ENCODE measurements around the gene CALHM5. TPM values are rescaled to one million over a fixed set of nuclear protein-coding genes. Genes with fewer than 3 reads are reported as not detected.
A peak's percentile ranks its signal among the peaks of the same experiment; 100 is the strongest.

CALHM5 gene
- total RNA-seq, 2 experiments from 2014 or later: not detected

- Mint-ChIP-seq H3K27ac (no peak overlapping the region), H3K36me3 (ENCODE audit: low read depth) (no peaks in the 10 kb centered on the region), H3K27me3 (peaks cover 10% of the 10 kb centered on the region), H3K9me3 (no peaks in the 10 kb centered on the region), H3K4me1 (peaks cover 10% of the 10 kb centered on the region), H3K4me3 (no peak overlapping the region)
- CTCF ChIA-PET: interaction anchor here (0.7 to 1.1 kb wide), 4 partner anchors 8 to 275 kb away, joined by 3 to 4 read pairs (median 3); partner anchors contain the start of gene RWDD1
- no peak for DNase-seq
- POLR2A ChIA-PET: no interaction called here
These were observed 51.2 kb downstream of the CALHM5 start for GRCh38 chr6:116562614-116563013.

- peaks cover 11% of the 10 kb centered on the region for H3K4me1 Mint-ChIP-seq
- H3K27ac Mint-ChIP-seq: no peak overlapping the region
- peaks cover 8% of the 10 kb centered on the region for H3K27me3 Mint-ChIP-seq
- no peaks in the 10 kb centered on the region for H3K36me3 Mint-ChIP-seq (ENCODE audit: low read depth)
- DNase-seq: no peak
- H3K9me3 Mint-ChIP-seq: no peaks in the 10 kb centered on the region
- H3K4me3 Mint-ChIP-seq: no peak overlapping the region
- POLR2A ChIA-PET: no interaction called here
- CTCF ChIA-PET: interaction anchor here (0.6 to 0.7 kb wide), 2 partner anchors 66 to 445 kb away, joined by 3 to 4 read pairs; no protein-coding TSS in a partner anchor
These were observed 52.4 kb downstream of the CALHM5 start for GRCh38 chr6:116563830-116564229.

GRCh38 chr6:116564311-116564710 is 52.9 kb downstream of the CALHM5 start:
- POLR2A ChIA-PET: no interaction called here
- Mint-ChIP-seq H3K27ac (no peak overlapping the region), H3K9me3 (no peaks in the 10 kb centered on the region), H3K4me3 (no peak overlapping the region), H3K36me3 (ENCODE audit: low read depth) (no peaks in the 10 kb centered on the region), H3K27me3 (peaks cover 8% of the 10 kb centered on the region), H3K4me1 (peaks cover 16% of the 10 kb centered on the region)
- CTCF ChIA-PET: interaction anchor here (0.6 to 0.7 kb wide), 2 partner anchors 65 to 446 kb away, joined by 3 to 4 read pairs; no protein-coding TSS in a partner anchor
- DNase-seq: no peak

GRCh38 chr6:116564921-116565872 is 53.8 kb downstream of the CALHM5 start:
- DNase-seq: no peak
- Mint-ChIP-seq H3K36me3 (ENCODE audit: low read depth) (no peaks in the 10 kb centered on the region), H3K4me3 (no peak overlapping the region), H3K9me3 (no peaks in the 10 kb centered on the region), H3K4me1 (peaks cover 24% of the 10 kb centered on the region), H3K27me3 (peaks cover 8% of the 10 kb centered on the region), H3K27ac (no peak overlapping the region)
- ChIA-PET CTCF (no interaction called here), POLR2A (no interaction called here)

GRCh38 chr6:116568111-116568510 is 56.7 kb downstream of the CALHM5 start:
- Mint-ChIP-seq H3K27me3 (peaks cover 5% of the 10 kb centered on the region), H3K36me3 (ENCODE audit: low read depth) (no peaks in the 10 kb centered on the region), H3K9me3 (no peaks in the 10 kb centered on the region), H3K4me3 (no peak overlapping the region), H3K27ac (no peak overlapping the region), H3K4me1 (peaks cover 41% of the 10 kb centered on the region)
- POLR2A ChIA-PET: no interaction called here
- CTCF ChIA-PET: no interaction called here
- no peak for DNase-seq

- peak overlapping the region; percentile 8 for H3K4me3 Mint-ChIP-seq
- H3K27ac Mint-ChIP-seq: no peak overlapping the region
- peaks cover 5% of the 10 kb centered on the region for H3K27me3 Mint-ChIP-seq
- H3K4me1 Mint-ChIP-seq: peaks cover 49% of the 10 kb centered on the region
- peaks cover 2% of the 10 kb centered on the region for H3K36me3 Mint-ChIP-seq (ENCODE audit: low read depth)
- no peak for DNase-seq
- POLR2A ChIA-PET: no interaction called here
- no peaks in the 10 kb centered on the region for H3K9me3 Mint-ChIP-seq
- CTCF ChIA-PET: interaction anchor here (1.0 kb wide), 1 partner anchor 22 kb away, joined by 3 read pairs; no protein-coding TSS in a partner anchor
These were observed 57.6 kb downstream of the CALHM5 start for GRCh38 chr6:116568821-116569755.

- Mint-ChIP-seq H3K27ac (peak within 1 kb of the TSS; percentile 94), H3K4me3 (peak within 1 kb of the TSS; percentile 87), H3K9me3 (no peaks in the 10 kb centered on the region), H3K36me3 (ENCODE audit: low read depth) (peaks cover 10% of the 10 kb centered on the region), H3K27me3 (peaks cover 5% of the 10 kb centered on the region), H3K4me1 (peaks cover 47% of the 10 kb centered on the region)
- POLR2A ChIA-PET: interaction anchor here (0.6 to 1.7 kb wide), 2 partner anchors 97 to 291 kb away, joined by 3 to 4 read pairs; partner anchors contain the start of gene TSPYL1
- peak; percentile 98 for DNase-seq
- CTCF ChIA-PET: interaction anchor here (0.6 to 2.2 kb wide), 11 partner anchors 8 to 302 kb away, joined by 3 to 10 read pairs (median 4); partner anchors contain the start of genes KPNA5 and ZUP1
These were observed 59.6 kb downstream of the CALHM5 start, which contains the start of gene RWDD1 for GRCh38 chr6:116570856-116571682. Gene RWDD1 (plus strand): TSS chr6:116571504. CDS start chr6:116571583, 79 bp downstream.

GRCh38 chr6:116571683-116572000 is 60.2 kb downstream of the CALHM5 start:
- DNase-seq: no peak
- Mint-ChIP-seq H3K27me3 (peaks cover 3% of the 10 kb centered on the region), H3K27ac (peak overlapping the region; percentile 94), H3K36me3 (ENCODE audit: low read depth) (peaks cover 15% of the 10 kb centered on the region), H3K9me3 (no peaks in the 10 kb centered on the region), H3K4me1 (peaks cover 47% of the 10 kb centered on the region), H3K4me3 (peak overlapping the region; percentile 87)
- POLR2A ChIA-PET: interaction anchor here (0.6 to 1.7 kb wide), 2 partner anchors 96 to 292 kb away, joined by 3 to 4 read pairs; partner anchors contain the start of gene TSPYL1
- CTCF ChIA-PET: interaction anchor here (0.6 to 2.2 kb wide), 11 partner anchors 9 to 303 kb away, joined by 3 to 10 read pairs (median 4); partner anchors contain the start of genes KPNA5 and ZUP1

- H3K27me3 Mint-ChIP-seq: no peaks in the 10 kb centered on the region
- POLR2A ChIA-PET: interaction anchor here (0.7 to 1.7 kb wide), 2 partner anchors 110 to 292 kb away, joined by 4 to 5 read pairs; partner anchors contain the start of gene TSPYL1
- peaks cover 19% of the 10 kb centered on the region for H3K36me3 Mint-ChIP-seq (ENCODE audit: low read depth)
- DNase-seq: peak; percentile 16
- peak overlapping the region; percentile 87 for H3K4me3 Mint-ChIP-seq
- H3K9me3 Mint-ChIP-seq: no peaks in the 10 kb centered on the region
- peaks cover 48% of the 10 kb centered on the region for H3K4me1 Mint-ChIP-seq
- H3K27ac Mint-ChIP-seq: peak overlapping the region; percentile 94
- CTCF ChIA-PET: interaction anchor here (1.4 to 2.2 kb wide), 5 partner anchors 9 to 304 kb away, joined by 3 to 10 read pairs (median 6); no protein-coding TSS in a partner anchor
These were observed 60.7 kb downstream of the CALHM5 start for GRCh38 chr6:116572162-116572561.

Data from activated CD4-positive, alpha-beta T cell treated with anti-CD3 and anti-CD28 coated beads, Interleukin-2, amount 10 ng/mL, durations not matched to agents 7 days and 5 days (primary cell).